ENCODE data around the gene ALPP.
A peak's percentile ranks its signal among the peaks of the same experiment; 100 is the strongest.

The ALPP gene

GRCh38 chr2:232411901-232412629 is 33.5 kb downstream of the ALPP start:
- intact Hi-C loops (cut with DNase I; ENCODE audit: low total_unique reads), result no loop called here

GRCh38 chr2:232412986-232413385 is 34.4 kb downstream of the ALPP start:
- TF ChIP-seq CTCF (IDR thresholded peaks at IDR 0.05), result no peak
- Histone ChIP-seq H3K9me3 (no peaks in the 10 kb centered on the region), H3K4me1 (no peaks in the 10 kb centered on the region), H3K4me3 (no peak overlapping the region), H3K36me3 (no peaks in the 10 kb centered on the region), H3K27me3 (peaks cover 0 to 56% of the 10 kb centered on the region in 2 donors), H3K27ac (no peak overlapping the region)
- intact Hi-C loops (cut with DNase I; ENCODE audit: low total_unique reads), result no loop called here
- peak in 1 of 2 donors; percentile 5 for DNase-seq

More at GRCh38 chr2:232411901-232412629, 33.5 kb downstream of the ALPP start:
- H3K36me3 ChIP-seq, result no peaks in the 10 kb centered on the region
- DNase-seq, result peak in 1 of 2 donors; percentile 21
- H3K4me1 ChIP-seq, result no peaks in the 10 kb centered on the region
- H3K9me3 ChIP-seq, result no peaks in the 10 kb centered on the region
- TF ChIP-seq CTCF (IDR thresholded peaks at IDR 0.05), result no peak
- no peak overlapping the region for H3K4me3 ChIP-seq
- H3K27me3 ChIP-seq, result peaks cover 0 to 50% of the 10 kb centered on the region in 2 donors
- no peak overlapping the region for H3K27ac ChIP-seq

GRCh38 chr2:232415138-232415690 is 36.7 kb downstream of the ALPP start:
- no peaks in the 10 kb centered on the region for H3K9me3 ChIP-seq
- H3K4me1 ChIP-seq, result peaks cover 0 to 20% (median 17%) of the 10 kb centered on the region in 4 donors
- no peak overlapping the region for H3K27ac ChIP-seq
- peak in 1 of 2 donors; percentile 55 for DNase-seq
- no peaks in the 10 kb centered on the region for H3K36me3 ChIP-seq
- H3K4me3 ChIP-seq, result no peak overlapping the region
- peaks cover 0 to 68% of the 10 kb centered on the region in 2 donors for H3K27me3 ChIP-seq
- TF ChIP-seq CTCF (IDR thresholded peaks at IDR 0.05), result no peak
- intact Hi-C loops (cut with DNase I; ENCODE audit: low total_unique reads), result no loop called here

GRCh38 chr2:232415736-232416520 is 37.4 kb downstream of the ALPP start:
- no peak overlapping the region for H3K27ac ChIP-seq
- intact Hi-C loops (cut with DNase I; ENCODE audit: low total_unique reads), result no loop called here
- DNase-seq, result peak in 1 of 2 donors; percentile 58
- H3K27me3 ChIP-seq, result peaks cover 0 to 68% of the 10 kb centered on the region in 2 donors
- peaks cover 0 to 27% (median 24%) of the 10 kb centered on the region in 4 donors for H3K4me1 ChIP-seq
- no peaks in the 10 kb centered on the region for H3K36me3 ChIP-seq
- no peak for TF ChIP-seq CTCF (IDR thresholded peaks at IDR 0.05)
- H3K4me3 ChIP-seq, result no peak overlapping the region
- H3K9me3 ChIP-seq, result no peaks in the 10 kb centered on the region

- H3K27ac ChIP-seq, result no peak overlapping the region
- H3K4me1 ChIP-seq, result peaks cover 0 to 28% (median 25%) of the 10 kb centered on the region in 4 donors
- no peaks in the 10 kb centered on the region for H3K9me3 ChIP-seq
- no peaks in the 10 kb centered on the region for H3K36me3 ChIP-seq
- peaks cover 0 to 75% of the 10 kb centered on the region in 2 donors for H3K27me3 ChIP-seq
- TF ChIP-seq CTCF (IDR thresholded peaks at IDR 0.05), result no peak
- H3K4me3 ChIP-seq, result no peak overlapping the region
- DNase-seq, result peak in 1 of 2 donors; percentile 51
- intact Hi-C loops (cut with DNase I; ENCODE audit: low total_unique reads), result no loop called here
These were observed 38.2 kb downstream of the ALPP start for GRCh38 chr2:232416521-232417470.

All from tibial artery (tissue), 4 donors.